D721Med (cell line): ENCODE data around the gene MTFR1L.

Experiments used
- DNase-seq: peaks from one replicate; pipeline ENCODE4 v3.0.0; 2011; ENCODE audit warnings: low spot score; ENCODE audit not compliant: insufficient read length
- FAIRE-seq: peaks from 2 replicates; lab custom pipeline; 2011; peaks lifted over from hg19 to GRCh38; lab: Jason Lieb, UNC
- TF ChIP-seq, protein P1 (sequence below): IDR thresholded peaks from 2 replicates; pipeline ENCODE4 v1.5.1; 2012; ENCODE audit warnings: mild to moderate bottlenecking, control low read depth; ENCODE audit not compliant: insufficient read depth; ENCODE audit errors: missing control alignments

Gene MTFR1L

DNA sequence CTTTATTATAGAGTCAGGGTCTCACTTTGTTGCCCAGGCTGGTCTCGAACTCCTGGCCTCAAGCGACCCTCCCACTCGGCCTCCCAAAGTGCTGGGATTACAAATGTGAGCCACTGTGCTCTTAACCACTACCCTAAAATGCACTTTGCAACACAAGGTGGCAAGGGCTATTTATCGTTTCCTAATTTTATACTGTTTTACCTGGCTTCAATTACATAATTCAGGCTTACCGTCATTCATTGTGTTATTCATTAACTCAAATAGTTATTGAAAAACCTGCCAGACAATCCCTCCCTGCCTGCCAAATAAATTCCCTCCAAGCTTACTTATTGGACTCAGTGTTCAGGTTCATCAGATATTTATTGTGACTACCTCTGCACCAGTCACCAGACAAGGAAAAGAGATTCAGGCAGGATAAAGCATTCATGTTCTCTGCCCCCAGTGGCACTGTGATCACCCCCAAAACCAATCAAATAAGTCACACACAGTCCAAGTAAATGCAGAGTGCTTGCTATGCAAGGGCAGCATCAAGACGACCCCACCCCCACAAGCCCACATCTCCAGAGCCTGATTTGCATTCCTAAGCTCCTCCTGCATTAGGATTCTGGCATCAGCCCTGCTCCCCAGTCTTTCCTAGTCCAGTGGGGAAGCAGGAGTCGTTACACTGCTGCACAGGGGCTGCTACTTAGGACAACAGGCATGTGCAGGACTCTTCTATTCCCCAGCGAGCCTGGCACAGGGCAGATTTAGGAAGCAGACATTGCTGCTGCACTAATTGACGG lies 47.6 kb downstream of the MTFR1L start:
- DNase-seq (no peak), FAIRE-seq (no peak)
- TF ChIP-seq, protein P1, sequence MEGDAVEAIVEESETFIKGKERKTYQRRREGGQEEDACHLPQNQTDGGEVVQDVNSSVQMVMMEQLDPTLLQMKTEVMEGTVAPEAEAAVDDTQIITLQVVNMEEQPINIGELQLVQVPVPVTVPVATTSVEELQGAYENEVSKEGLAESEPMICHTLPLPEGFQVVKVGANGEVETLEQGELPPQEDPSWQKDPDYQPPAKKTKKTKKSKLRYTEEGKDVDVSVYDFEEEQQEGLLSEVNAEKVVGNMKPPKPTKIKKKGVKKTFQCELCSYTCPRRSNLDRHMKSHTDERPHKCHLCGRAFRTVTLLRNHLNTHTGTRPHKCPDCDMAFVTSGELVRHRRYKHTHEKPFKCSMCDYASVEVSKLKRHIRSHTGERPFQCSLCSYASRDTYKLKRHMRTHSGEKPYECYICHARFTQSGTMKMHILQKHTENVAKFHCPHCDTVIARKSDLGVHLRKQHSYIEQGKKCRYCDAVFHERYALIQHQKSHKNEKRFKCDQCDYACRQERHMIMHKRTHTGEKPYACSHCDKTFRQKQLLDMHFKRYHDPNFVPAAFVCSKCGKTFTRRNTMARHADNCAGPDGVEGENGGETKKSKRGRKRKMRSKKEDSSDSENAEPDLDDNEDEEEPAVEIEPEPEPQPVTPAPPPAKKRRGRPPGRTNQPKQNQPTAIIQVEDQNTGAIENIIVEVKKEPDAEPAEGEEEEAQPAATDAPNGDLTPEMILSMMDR: no peak

DNA sequence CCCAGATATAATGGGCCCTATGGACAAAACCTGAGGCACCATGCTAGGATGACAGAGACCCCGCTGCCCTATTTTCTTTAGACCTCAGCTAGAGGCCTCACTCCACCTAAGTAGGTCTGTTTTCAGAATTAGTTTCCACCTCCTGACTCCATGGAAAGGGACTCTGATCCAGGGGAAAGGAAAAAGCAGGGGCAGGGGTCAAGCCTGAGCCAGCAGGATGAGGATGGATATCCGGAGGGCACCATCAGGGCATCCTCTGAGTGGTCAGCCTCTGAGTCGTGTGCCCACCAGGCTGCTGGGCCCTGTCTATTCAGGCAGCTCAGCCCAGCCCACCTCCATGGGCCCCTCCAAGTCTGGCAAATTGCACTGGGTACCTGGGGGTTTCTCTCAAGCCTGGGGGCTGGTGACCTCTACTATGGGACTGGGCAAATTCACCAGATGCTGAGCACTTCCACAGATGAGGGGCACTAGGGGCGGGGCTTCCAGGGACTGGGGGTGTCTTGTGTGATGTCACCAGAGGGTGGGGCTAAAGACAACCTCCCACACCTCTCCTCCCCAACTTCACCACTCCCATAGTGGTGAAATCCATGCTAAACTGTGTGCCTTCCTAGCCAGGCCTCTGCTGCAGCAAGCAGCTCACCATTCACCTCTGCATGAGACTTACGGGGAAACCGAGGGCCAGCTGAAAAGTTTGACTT lies 50.3 kb downstream of the MTFR1L start:
- no peak for DNase-seq
- TF ChIP-seq, protein P1: no peak
- FAIRE-seq: no peak

DNA sequence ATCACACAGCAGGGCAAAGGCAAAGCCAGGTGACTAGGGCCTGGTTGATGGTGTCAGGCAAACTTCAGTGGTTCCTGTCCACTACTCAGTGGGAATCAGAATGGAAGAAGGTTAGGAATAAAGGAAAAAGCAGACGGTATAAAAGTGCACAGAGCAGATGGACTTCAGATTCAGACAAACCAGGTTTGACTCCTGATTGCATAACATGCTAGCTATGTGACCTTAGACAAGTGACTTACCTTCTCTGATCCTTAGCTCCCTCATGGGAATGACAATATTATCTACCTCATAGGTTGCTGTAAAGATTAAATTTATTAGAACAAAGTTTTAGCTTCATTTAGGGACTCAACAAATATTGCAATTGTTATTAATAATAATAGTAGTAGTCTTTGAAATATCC lies 50.9 kb downstream of the MTFR1L start:
- TF ChIP-seq, protein P1: no peak
- FAIRE-seq: no peak
- no peak for DNase-seq

DNA sequence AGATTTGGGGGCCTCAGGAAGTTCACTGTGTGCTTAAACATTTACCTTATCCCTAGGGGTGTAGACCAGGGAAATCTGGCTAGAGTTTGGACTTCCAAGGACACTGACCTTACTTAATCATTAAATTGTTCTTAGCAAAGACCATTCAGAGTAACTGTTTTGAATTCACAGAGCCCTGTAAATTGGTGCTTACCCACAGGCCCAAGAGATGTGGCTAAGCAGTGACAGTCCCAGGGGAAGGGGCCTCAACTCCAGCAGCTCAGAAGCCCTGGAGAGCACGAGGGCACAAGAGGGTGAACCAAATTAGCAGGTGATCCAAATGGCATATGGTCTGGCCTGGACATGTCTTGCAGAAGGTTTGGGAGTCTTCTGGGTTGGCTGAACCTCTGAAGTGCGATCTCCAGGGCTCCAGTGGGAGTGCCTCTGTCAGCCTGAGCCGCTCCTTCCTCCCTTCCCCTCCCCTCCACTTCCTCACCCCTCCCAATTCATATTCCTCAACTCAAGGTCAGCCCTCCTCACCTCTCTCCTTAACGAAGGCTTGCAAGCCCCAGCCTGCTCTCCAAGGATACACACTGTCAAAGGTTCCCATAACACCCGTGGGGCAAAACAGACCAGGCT lies 51.4 kb downstream of the MTFR1L start:
- no peak for FAIRE-seq
- TF ChIP-seq, protein P1: no peak
- DNase-seq: no peak

DNA sequence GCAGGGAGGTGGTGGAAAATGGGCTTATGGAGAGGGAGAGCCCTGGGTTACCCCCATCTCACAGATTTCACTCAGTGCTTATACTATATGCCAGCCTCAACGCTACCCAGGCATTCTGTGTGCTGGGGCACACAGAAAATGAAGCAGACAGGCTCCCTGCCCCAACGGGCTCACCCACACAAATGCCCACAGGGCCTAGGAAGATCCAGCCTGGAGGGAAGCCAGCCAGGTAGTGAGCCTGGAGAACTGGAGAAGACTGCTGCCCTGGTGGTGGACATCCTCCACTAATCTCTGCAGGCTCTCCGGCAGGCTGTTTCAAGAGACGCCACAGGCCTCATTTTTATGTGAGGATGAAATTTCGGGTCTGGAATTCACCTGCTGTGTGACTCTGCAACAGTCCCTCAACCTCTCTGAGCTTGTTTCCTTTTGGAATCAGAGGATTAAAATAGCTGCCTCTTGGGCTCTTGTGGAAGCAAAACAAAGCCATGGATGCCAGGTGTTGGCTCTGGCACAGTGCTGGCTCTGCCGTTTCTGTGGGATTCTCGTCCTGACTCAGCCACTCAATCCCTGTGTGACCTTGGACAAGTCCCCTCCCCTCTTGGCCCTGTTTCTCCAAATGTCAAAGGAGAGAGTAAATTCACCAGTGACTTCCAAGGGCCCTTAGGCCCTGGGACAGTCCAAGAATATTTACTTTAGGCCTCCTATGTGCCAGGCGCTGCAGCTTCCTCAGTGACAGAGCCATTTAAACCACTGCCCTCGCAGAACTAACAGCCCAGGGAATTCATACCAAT lies 52.1 kb downstream of the MTFR1L start:
- FAIRE-seq (no peak), DNase-seq (no peak)
- TF ChIP-seq, protein P1: no peak

DNA sequence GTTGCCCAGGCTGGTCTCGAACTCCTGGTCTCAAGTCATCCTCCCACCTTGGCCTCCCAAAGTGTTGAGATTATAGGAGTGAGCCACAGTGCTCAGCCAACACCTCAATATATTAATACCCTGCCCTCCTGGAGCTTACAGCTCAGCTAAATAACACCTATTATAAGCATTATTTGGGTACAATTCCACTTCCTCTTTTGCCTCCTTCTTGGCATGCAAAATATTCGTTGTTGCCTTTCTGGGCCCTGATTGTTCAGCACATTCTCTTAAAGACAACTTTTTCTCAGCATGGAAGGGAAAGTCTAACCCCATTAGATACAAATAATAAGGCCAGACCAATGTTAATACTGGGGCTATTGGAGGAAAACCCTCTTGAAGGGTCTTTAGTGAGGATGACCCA lies 53.0 kb downstream of the MTFR1L start:
- FAIRE-seq: no peak
- TF ChIP-seq, protein P1: no peak

More for the DNA sequence above, 53.0 kb downstream of the MTFR1L start:
- DNase-seq: no peak
